SH-SY5Y (cell line): Measurements from ENCODE around the gene PPM1H.

Experiments
- GATA2 ChIP-seq: IDR thresholded peaks from 2 replicates; pipeline ENCODE4 v1.6.1; 2011; ENCODE audit warnings: mild to moderate bottlenecking, low read depth, low read length
- GATA3 ChIP-seq: IDR thresholded peaks from 2 replicates; pipeline ENCODE4 v1.6.1; 2011; ENCODE audit warnings: low read depth, mild to moderate bottlenecking, low read length, moderate library complexity

DNA sequence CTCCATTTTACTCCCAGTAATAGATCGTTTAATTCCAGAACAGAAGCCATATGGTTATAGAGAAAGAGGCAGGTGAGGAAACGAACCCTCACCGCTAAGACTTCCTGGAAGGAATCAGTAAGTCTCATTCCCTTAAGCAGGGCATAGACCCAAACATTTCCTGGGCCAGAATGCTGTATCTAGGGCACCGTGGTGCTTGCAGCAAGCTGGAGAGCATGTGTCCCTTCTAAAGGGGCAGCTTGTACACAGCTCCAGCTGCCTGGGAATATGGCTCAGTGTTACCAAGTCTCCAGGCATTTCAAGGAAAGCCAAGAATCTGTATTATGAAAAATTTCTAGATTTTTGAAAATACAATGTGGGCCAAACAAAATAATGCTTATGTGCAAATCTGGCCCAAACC lies 73.4 kb downstream of the PPM1H start:
- TF ChIP-seq GATA2 (no peak), GATA3 (no peak)
